Putamen (tissue), 1 donor: Measurements from ENCODE around the gene SND1.

Source experiments
- DNase-seq: peaks from one replicate; pipeline ENCODE4 v3.0.0-alpha.2; 2016; ENCODE audit warnings: low spot score

The SND1 gene

DNA sequence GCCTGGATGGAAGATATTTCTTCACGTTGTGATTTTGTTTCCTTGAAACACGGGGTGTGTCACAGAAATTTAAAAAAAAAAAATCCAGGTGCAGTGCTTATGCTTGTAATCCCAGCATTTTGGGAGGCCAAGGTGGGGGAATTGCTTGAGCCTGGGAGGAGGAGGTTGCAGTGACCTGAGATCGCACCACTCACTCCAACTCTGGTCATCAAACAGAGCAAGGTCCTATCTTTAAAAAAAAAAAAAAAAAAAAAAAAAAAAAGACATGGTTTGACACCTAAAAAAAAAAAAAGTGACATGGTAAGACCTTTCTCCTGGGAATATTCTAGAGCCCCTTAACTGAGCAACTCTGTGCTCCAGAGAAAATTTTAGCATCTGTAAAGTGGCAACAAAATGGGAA, 388.2 kb downstream of the SND1 start:
- DNase-seq = no peak

DNA sequence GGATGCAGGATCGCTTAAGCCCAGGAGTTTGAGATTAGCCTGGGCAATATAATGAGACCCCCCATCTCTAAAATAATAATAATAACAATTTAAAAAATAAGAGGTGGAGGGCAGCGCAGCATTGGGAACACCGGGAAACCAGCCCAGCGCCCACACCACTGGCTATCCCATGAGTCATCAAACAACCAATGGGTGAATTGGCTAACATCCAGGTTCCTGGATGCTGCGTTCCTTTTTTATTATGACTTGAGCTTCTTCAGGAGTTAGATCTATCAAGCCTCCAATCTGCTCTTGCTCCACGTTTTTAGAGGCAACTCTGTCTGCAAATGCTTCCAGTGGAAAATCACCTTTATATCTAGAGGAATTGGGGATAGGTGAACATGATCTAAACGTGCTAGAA, 389.2 kb downstream of the SND1 start:
- DNase-seq = no peak

DNA sequence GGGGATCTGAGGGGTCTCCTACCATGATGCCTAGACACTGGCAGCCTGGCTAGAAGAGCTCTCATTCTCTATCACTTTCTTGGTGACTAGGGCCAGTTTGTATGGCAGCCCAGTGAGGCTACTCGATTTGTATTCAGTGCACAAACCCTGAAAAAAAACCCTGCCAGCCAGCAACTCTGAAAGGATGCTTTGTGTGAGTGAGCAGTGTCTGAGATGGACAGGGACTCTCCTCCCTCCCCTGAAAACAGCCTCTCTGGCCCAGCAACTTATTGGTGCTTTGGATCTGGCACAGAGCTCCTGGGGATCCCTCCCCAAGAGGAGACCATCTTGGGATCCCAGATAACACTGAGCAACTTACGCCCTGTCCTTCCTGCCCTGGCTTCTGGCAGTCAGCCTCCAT, 390.0 kb downstream of the SND1 start:
- peak; percentile 95 for DNase-seq

DNA sequence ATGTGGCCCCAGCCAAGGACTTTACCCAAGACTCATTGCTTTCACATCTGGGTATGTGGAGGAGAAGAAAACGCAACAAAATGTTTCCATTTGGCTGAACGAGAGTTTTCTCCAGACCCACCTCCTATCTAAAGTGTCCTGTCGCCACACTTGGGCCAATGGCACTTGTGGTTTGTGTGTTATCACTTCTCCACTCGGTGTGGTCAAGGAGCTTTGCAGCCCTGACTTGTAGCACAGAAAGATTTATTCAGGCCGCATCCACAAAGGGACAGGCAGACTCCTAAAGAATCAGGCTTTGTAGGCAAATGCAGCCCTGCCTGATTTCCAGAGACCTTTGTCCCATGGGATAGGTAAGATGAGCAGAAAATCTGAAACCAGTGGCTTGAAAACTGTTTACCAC, 392.1 kb downstream of the SND1 start:
- no peak for DNase-seq

DNA sequence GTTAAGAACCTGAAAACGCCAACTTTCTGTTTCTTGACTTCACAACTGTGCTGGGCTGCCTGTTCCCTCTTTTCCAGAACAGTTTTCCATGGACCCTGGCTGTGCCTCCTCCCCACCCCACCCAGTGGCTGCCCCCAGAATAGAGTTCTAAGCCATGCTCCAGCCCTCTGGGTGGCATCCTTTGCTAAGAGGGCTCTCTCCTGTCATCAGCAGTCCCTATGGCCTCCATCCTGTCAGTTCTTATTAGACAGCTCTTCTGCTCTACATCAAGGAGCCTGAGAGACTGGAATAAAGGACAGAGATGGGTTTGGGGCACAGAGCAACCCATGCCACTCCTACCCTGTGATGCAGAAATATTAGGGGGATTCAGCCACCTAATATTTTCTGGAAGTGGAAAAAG, 393.2 kb downstream of the SND1 start:
- DNase-seq = no peak

DNA sequence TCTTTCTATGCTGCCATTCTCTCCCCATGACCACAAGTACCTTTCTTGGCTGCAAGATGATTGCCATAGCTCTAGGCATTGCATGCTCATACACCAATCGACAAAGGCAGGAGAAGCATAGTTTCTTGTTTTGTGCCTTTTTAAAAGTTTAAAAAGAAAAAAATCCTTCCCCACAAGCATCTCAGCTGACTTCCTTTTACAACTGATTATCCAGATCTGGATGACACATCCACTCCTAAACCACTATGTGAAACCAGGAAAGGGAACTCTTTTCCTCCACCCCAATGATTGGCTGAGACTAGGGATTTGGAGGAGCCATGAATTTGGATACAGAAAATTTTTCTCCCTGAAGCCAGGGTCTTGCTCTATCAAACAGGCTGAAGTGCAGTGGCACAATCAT, 393.8 kb downstream of the SND1 start:
- no peak for DNase-seq

DNA sequence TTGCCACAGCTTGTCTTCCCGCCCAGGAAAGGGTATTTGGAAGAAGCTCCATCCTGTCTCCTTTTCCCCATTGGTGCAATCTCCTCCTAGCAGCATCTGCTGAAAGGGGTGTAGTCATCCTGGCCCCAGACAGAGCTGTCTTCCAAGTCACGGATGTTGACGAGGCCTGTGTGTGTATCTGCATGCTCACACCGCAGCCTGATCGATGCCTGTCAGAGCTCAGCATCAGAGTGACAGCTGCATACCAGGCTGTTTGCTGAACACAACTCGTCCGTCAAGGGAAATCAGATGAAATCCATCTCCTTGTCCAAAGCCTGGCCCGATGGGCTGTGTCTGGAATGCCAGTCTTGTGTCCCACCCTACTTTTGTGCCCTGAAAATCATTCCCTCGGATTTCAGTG, 400.4 kb downstream of the SND1 start:
- no peak for DNase-seq

DNA sequence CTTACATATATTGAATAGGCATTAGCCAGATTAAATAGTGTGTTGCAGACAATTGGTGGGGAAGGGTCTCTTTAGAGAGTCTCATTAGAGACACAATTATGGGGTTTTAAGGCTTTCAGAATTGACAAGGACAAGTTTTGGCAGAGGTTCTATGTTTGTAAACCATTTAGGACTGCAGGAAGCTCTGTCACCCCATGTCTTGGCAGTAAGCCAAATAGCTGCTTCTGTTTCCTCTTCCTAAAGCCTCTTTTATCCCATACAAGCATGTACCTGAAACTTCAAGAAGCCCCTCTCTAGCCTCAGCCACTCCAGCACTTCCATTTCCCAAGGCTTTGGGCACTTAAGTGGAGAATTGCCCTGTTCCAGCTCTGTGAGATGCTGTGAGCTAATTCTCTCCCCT, 401.0 kb downstream of the SND1 start:
- no peak for DNase-seq

DNA sequence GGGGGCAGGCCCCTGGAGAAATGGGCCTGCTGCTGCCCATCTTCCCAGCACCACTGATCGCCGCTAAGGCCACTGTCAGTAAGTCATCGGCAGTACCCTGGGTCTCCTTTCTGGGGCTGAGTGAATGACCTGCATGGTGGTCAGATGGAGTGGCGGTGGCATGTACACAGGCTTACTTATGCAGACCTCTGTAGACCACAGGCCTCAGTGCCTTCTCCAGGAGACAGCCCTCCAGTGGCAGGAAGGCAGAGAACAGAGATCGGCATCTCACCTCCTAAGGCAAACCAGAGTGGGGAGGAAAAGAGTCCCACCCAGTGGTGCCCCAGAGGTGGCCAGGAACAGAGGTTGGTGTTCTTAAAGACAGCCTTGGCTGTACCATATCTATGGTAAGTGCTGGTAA, 402.0 kb downstream of the SND1 start:
- DNase-seq = no peak

DNA sequence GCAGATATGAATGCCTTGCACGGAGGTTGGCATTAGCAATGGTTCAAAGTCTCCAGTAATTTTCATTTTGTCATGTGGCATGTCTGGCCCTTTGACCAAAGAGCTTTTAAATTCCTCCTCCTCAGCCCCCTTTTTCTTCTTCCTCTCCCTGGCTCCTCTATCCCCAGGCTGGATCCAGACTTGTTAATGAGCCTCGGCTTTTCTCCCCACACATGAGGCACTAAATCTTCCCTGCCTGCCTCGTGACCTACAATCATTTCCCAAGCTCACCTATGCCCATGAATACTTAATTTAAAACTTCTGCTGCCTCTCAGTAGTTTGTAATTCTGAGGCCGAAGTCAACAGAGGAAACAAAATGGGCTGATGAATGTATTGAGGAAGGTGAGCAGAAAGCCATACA, 402.5 kb downstream of the SND1 start:
- no peak for DNase-seq

DNA sequence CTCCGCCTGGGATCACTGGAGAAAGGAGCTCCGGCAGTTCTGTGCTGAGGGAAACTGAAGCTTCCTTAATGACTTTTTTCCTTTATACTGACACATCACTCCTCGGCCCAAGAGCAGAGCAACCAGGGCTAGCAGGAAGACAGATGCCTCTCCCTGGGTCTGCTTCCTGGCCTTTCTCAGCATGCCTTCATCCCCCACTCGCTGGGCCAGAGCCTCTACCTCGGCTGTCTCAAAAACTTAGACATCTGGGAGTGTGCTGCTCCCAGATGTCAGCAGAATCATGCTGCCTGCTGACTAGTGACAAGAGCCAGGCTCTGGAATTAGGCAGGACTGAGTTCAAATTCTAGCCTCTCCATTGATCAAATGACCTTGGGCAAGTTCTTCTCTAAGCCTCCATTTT, 403.6 kb downstream of the SND1 start:
- DNase-seq = no peak

DNA sequence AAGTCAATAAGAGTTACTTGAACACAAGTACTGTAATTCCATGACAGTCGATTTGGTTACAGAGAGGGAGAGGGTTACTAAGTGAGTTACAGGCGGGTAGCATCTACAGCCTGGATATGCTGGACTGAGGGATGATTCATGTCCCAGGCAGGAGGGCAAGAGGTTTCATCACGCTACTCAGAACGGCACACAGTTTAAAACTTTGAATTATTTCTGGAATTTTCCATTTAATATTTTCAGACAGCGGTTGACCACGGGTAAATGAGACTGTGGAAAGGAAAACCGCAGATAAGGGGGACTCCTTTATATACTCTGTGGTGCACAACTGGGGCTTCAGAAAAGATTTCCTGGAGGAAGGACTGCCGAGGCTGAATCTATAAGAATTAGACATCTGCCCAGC, 404.9 kb downstream of the SND1 start:
- DNase-seq = no peak

DNA sequence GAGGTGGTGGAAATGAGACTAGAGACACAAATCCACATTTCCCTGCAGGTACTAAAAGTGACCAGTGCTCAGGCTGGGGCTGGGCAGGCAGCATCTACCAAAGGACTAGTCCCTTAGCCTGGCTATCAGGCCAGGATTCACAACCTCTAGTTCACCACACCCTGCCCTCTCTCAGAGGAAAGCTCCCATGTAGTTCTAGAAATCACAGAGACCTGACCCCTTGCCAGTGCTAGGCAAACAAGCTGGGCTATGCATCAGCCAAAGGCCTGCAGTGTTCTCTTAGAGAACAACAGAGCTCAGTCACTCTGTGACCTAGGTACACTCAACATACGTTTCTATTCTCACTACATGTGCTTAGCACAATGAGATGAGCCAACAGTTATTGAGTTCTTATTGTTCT, 405.9 kb downstream of the SND1 start:
- no peak for DNase-seq

DNA sequence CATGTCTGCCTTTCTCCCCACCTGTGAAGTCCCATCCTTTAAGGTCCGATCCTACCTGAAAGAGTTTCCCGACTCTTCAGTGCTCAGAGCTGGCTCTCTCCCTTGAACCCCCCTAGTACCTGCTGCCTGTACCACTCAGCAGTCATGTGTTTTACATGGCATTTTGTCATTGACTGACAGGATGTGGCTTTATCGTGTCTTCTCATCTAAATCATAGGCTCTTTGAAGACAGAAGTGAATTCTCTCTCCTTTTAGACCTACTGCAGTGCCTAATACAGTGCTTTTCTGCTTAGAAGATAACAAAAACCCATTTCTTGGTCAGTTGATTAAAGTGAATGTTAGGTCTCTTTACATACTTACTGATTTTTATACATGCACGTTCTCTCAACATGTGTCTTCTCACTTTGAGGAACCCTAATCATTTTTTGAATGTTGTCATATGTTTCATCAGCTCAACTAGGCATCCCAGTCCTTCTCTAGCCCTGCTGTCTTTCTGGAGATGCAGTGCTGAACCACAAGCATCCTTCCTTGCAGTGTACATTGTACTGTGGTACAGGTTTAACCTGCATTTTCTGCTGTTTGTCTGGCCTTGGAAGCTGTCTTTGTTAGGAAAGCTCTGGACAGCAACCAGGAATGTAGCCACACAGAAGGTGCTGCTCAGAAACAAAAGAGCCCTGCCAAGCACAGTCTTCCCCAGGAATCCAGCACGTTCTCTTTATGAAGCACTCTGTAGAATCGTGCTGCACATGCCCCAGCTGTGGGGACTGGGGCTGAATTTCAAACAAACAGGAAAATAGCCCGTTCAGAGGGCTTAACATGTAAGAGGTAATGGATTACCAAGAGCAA, 407.4 kb downstream of the SND1 start:
- no peak for DNase-seq

DNA sequence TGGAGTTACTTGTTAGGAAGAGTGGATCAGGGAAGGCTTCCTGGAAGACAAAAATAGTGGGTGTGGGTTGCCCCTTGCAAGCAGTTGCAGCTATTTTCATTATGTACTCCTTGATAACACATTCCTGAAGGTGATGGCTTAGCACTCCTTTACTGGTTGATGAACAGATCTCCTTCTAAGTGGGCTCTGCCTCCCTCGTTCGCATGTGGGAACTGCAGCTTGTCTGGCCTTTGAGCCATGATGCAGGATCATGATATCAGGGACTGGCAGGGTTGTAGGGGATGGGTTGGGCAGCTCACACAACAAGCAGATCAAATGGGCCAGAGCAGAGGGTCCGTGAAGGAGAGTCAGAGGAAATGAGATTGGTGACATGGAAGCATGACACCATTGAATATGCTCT, 408.0 kb downstream of the SND1 start:
- DNase-seq = no peak

DNA sequence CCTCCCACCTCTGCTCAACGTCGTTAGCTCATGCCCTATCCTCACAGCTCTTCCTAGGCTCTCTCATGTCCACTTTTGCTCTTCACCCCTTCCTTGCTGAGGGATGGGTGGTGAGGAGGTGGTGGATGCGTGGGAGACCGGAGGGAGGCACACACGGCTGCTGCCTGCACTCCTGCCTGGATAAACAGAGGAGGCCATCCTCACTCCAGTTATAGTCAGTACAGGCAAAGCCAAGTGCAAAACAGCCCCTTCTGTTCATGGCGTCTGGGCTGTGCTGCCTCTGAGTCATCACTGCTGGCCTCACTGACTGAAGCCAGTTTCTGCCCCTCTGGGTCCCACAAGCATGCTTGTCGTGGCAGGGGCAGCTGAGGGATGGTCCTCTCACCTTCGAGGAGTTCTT, 411.1 kb downstream of the SND1 start:
- DNase-seq = no peak

DNA sequence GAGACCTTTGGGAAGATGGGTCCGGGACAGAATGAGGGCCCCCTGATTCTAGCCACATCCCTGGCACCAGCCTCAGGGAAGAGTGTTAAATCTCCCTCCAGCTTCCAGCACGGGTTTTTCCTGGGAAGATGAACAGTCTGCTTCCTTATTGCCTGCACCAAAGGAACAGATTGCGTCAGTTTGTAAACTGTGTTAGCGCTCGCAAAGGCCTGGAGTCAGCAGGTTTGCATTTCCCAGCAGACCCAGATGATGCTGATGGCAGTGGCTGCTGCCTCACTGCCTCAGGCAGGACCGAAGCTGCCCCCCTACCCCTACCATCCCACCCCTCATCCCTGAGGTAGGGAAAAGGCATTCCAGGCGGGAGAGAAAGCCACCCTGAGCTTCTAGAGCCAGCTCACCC, 413.9 kb downstream of the SND1 start:
- DNase-seq = no peak

DNA sequence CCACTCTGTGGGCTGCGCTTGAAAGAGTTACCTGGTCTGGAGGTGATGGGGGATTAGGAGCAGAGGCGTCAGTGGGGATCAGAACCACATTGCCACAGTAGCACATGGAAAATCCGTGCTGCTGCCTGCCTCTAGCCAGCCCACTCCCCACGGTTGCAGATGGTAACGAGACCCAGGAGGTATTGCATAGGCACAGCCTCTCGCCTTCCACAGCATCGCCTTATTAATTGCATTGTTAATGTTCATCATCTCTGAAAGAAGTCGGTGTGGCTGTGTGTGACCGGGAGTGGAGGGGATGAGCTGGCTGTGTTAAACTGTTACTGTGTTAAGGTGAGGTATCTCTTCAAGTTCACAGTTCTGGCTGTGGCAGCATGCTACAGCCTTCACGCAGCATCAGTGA, 414.4 kb downstream of the SND1 start:
- DNase-seq = no peak

DNA sequence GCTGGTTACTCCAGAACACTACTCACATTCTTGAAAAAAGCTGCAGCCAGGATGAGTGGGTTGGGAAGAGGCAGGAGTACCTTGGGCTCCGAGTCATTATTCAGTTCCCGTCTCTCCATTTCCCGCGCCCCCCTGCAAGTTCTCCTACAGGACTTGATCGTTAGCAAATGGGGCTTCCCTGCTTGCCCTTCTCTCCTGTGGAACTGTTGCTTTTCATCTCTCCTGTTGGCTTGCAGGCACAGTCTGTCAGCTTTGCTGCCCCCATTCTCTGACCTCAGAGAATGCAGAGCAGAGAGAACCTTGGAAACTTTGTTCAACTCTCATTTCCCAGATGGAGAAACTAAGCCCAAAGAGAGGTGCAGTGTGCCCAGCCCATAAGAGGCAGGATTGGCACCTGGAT, 414.9 kb downstream of the SND1 start:
- no peak for DNase-seq

DNA sequence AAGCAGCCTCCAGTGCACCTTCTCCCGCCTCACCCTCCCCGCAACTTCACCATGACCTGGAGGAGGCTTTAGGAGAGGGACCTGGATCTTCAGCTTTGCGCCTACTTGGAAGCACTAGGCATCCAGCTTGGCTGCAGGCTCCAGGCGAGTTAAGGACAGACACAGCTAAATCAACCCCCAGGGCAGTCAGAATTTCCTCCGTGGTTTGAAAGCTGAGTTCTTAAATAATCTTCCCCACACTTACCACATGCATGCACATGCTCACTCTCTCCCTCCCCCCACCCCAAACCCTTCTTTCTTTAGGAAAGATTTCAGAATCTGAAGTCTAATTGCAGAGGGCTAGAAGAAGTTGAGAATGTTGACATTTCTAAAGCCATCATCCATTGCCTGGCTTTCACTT, 416.0 kb downstream of the SND1 start:
- DNase-seq = no peak

DNA sequence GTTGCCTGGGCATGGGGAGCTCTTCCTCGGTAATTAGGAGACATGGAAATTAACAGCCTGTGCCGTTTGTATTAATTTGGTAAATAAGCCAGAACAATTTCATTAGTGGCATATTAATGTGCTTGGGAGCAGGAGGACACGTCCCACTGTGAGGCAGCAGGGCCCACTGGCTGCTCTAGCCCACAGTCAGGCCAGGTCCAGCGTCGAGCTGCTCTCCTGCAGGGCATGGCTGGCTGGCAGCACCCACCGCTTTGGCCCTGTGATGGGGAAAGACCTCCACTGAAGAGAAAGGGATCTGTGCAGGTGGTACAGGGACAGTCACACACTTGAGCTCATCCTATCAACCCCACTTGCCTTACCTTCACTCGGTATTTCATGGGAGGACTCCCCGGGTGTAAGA, 416.8 kb downstream of the SND1 start:
- DNase-seq = no peak

DNA sequence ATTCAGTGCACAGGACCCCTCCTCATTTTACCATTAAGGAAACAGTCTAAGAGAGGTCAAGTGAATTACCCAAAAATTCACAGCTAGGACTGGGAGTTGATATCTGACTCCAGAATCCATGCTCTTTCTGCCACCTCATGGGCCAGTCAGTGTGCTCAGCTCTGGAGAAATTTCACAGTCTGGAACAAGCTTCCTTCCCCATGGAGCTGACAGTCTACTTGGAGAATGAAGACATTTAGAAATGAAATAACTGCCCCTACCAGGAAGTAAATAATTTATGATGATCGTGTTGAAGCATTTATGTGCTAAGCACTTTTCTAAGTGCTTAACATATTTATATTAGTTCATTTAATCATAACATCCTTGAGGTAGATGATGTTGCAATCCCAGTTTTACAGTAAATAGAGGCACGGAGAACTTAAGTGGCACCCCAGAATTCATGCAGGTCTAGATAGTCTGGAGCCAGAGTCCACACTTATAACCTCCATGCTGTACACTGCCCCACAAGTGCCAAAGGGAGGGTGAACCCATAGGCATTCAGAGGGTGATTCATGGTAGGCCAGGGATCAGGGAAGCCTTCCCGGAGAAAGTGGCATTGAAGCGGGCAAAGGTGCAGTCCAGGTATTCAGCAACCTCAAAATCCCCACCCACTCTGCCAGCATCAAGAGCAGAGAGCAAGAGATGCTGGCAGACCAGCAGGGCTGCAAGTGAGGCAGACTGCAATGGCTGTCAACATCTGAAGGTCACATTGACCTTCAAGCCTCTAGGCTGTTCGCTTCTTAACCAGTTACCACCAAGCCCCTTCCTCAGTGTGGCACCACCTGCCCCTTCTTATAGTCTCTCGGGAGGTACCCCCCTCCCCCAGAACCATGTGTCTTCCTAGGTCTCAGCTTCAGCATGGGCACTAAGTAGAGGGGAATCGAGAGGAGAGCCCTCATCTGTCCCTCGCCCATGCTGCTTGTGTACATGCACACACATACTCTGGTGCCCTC, 417.7 kb downstream of the SND1 start:
- DNase-seq = no peak

DNA sequence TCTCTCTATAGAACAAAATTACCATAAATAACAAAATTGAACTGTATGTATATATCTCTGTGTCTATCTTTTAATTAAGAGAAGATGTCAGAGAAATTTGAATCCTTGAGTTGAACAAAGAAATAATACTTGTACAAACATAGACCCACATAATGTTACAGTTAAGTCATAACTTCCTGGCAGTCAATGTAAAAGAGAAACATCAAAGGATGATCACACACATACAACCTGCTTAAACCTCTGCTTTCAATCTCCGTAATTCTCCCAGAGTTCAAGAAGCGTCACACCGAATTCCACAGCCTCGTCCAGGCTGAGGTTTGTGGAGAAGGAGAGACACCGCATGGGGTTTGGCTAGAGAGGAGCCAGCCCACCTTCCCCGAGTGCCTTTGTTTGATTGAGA, 419.4 kb downstream of the SND1 start:
- DNase-seq = no peak
